ENCODE results near the gene CCDC134.
"Not testable (repeated sequence)": the region's sequence is repeated elsewhere in the genome, so short reads cannot be mapped to it uniquely, and the experiment has no call there.

CCDC134 gene

DNA sequence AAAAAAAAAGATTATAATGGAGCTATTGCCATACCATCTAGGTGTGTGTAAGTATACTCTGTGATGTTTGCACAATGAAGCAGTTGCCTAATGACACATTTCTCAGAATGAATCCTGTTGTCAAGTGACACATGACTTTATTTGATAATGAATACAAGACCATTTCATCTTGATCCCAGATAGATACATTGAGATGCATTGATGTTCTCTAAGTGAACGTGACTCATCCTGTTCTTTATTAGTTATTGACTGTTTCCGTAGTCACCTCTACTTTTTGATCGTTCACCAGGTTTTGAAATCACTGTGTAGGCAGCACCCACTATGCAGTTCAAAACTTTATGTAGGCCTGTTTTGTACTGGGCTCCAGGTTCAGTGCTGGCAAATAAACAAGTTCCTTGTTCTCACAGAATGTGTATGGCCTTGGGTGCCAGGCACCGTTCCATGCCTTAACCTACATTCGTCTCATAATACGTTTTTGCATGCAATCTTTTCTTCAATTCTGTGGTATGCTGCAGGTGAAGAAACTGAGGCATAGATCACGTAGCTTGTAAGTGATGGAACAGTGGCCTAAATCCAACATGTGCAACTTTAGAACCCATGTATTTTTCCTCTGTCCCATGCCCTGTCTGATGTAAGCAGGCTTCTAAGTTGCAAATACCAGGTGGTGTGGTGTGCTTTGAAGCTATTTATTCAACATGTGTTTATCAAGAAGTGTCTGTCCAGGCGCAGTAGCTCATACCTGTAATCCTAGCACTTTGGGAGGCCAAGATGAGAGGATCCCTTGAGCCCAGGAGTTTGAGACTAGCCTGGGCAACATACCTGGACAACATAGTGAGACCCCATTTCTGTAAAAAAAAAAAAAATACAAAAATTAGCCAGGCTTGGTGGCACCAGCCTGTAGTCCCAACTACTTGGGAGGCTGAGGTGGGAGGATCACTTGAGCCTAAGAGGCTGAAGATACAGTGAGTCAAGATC lies 42.8 kb downstream of the CCDC134 start:
- no peak for DNase-seq (ENCODE audit: low read depth in 2 of 2, low spot score in 1 of 2)

GRCh38 chr22:41844036-41844435 lies 43.6 kb downstream of the CCDC134 start:
- DNase-seq (ENCODE audit: low read depth in 2 of 2, low spot score in 1 of 2): no peak

DNA sequence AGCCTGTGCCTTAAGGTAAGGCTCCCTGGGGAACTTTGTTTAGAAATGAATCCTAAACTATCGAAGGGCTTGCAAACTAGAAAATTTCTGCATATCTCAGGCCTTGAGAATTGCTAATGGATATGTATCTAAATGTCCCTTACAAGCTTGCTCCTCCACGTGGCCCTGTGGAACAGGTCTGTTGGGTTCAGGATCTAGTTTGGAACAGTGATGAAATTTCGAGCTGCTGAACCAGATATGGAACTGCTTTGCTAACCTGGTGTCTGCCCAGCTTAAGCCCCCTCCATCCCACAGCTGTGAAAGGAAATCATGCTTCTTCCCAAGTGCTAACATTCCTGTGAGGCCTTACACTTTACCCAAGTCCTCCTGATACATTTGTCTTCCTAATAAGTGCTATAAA lies 44.0 kb downstream of the CCDC134 start:
- DNase-seq (ENCODE audit: low read depth in 2 of 2, low spot score in 1 of 2): no peak

GRCh38 chr22:41845380-41846267 lies 45.1 kb downstream of the CCDC134 start:
- DNase-seq (ENCODE audit: low read depth in 2 of 2, low spot score in 1 of 2): no peak

- no peak for DNase-seq (ENCODE audit: low read depth in 2 of 2, low spot score in 1 of 2)
Observed at GRCh38 chr22:41846268-41846987, 45.9 kb downstream of the CCDC134 start.

GRCh38 chr22:41847300-41847699 lies 46.8 kb downstream of the CCDC134 start:
- no peak for DNase-seq (ENCODE audit: low read depth in 2 of 2, low spot score in 1 of 2)

- DNase-seq (ENCODE audit: low read depth in 2 of 2, low spot score in 1 of 2): no peak
Observed at GRCh38 chr22:41848468-41848867, 48.0 kb downstream of the CCDC134 start.

GRCh38 chr22:41856469-41856868 lies 56.0 kb downstream of the CCDC134 start:
- no peak for DNase-seq (ENCODE audit: low read depth in 2 of 2, low spot score in 1 of 2)

GRCh38 chr22:41857155-41857859 lies 56.8 kb downstream of the CCDC134 start:
- DNase-seq (ENCODE audit: low read depth in 2 of 2, low spot score in 1 of 2): peak; percentile 48 to 64

DNA sequence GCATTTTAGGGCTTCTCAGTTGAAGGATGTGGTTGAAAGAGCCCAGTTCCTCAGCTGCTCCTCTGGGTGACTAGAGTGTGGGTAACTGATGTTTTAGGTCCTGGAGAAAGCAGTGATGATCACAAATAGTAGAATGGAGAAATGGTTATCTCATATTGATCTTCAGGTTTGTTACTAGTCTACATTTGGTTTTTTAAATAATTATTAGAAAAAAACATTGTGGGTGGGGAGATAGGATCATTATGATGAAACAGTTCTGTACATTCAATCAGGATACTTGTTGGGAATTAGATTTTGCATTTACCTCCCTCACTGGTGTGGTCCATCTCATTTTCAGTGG lies 57.4 kb downstream of the CCDC134 start:
- no peak for DNase-seq (ENCODE audit: low read depth in 2 of 2, low spot score in 1 of 2)

DNA sequence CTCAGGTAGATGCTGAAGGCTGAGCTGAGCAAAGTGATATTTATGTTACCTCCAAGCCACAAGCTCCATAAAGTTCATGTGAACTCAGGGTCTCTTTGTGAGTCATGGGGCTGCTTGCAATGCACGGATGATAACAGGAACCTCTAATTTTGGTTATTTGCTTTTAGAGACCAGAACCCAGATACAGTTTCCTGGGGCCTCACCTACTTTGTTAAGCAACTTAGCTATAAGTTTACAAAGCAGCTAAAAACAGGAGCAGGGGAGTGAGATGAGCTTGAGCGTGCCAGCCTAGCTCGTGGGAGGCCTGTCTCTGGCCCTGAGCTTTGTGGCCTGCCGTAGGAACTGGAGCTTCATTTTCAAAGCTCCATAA lies 61.7 kb downstream of the CCDC134 start:
- no peak for DNase-seq (ENCODE audit: low read depth in 2 of 2, low spot score in 1 of 2)

GRCh38 chr22:41862530-41863266 lies 62.2 kb downstream of the CCDC134 start:
- DNase-seq (ENCODE audit: low read depth in 2 of 2, low spot score in 1 of 2): peak in 1 of 2 donors; percentile 41

- DNase-seq (ENCODE audit: low read depth in 2 of 2, low spot score in 1 of 2): no peak
Observed at GRCh38 chr22:41863472-41863871, 63.0 kb downstream of the CCDC134 start.

DNA sequence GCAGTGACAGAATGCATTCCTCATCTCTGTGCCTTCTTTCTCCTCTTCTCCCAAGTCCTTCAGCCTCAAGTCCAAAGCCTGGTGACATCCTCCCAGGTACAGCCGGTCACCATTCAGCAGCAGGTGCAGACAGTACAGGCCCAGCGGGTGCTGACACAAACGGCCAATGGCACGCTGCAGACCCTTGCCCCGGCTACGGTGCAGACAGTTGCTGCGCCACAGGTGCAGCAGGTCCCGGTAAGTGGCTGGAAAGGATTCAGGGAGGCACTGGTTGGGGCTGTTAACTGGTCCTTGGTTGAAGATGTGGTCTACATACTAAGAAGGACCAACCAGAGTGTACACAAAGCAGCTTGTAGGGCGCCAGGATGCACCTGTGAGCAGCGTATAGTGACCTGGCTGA lies 68.1 kb downstream of the CCDC134 start:
- DNase-seq (ENCODE audit: low read depth in 2 of 2, low spot score in 1 of 2): no peak

DNA sequence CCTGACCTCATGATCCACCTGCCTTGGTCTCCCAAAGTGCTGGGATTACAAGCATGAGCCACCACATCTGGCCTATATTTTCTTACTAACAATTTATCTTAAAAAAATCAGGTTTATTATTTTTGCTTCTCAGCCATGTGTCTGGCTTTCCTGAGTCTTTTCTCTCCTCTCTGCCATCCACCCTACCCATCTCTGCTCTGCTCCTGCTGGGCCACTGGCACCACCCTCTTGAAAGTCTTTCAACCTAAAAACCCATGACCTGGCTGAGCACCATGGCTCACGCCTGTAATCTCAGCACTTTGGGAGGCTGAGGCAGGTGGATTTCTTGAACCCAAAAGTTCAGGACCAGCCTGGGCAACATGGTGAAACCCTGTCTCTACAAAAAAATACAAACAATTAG lies 69.6 kb downstream of the CCDC134 start:
- not testable (repeated sequence) for DNase-seq (ENCODE audit: low read depth in 2 of 2, low spot score in 1 of 2)

DNA sequence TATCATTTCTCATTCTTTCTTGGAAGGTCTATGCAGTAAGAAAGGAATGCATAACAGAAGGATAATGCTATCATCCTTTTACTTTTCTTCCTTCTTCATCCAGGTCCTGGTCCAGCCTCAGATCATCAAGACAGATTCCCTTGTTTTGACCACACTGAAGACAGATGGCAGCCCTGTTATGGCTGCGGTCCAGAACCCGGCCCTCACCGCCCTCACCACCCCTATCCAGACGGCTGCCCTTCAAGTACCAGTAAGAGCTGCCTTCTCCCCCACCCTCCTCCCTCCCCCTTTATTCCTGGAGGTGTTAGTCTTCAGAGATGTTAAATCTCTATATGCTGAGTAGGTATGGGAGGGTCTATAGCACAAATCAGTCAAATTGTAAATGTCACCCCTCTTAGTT lies 70.3 kb downstream of the CCDC134 start:
- no peak for DNase-seq (ENCODE audit: low read depth in 2 of 2, low spot score in 1 of 2)

DNA sequence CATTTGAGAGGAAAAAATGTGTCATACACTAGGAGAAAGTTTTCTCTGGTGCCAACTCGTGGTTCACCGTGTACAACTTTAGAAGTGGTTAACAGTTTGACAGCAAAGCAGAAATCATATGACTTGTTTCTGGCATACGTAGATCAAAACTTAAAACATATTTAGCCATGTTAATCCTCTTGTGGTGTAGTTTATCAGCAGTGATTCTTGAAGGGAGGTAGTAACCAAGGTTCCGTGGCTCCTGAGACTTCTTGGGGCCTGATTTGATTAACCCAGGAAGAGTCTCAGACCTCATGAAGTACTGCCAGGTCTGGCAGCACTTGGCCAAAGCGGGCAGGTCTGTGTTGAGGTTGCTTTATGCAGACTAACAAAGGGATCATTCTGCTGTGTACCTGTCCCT lies 72.9 kb downstream of the CCDC134 start:
- no peak for DNase-seq (ENCODE audit: low read depth in 2 of 2, low spot score in 1 of 2)

- no peak for DNase-seq (ENCODE audit: low read depth in 2 of 2, low spot score in 1 of 2)
Observed at GRCh38 chr22:41874090-41874489, 73.6 kb downstream of the CCDC134 start.

DNA sequence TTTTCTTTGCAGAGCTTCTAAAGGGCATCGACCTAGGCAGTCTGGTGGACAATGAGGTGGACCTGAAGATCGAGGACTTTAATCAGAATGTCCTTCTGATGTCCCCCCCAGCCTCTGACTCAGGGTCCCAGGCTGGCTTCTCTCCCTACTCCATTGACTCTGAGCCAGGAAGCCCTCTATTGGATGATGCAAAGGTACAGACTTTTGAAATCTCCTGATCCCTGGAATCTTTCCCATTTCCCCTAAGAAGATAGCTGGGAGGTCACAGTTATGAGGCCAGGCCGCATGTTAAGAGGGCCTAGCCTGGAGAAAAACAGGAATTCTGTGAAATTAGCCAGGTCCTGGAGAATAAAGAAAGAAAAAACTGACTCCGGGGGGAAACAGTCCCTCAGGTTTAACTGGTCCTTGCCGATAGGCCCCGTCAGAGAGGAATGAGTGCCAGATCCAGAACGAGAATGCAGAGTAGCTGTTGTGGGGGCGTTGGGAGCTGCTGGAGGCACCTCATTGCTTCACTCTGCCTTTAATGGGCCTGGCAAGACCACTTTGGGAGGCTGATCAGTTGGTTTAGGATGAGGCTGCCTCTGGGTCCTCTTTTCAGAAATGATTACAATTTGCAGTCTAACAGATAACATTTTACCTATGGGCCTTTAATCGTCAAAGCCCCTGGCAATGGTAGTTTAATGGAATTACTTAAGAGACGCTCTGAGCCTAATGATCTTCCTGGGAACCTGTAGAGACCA lies 75.2 kb downstream of the CCDC134 start:
- DNase-seq (ENCODE audit: low read depth in 2 of 2, low spot score in 1 of 2): no peak

All from stimulated activated CD8-positive, alpha-beta memory T cell treated with anti-CD3 and anti-CD28 coated beads, Interleukin-4, amount 100 ng/mL, for 4 hours (primary cell).